Activated naive CD4-positive, alpha-beta T cell (primary cell): Measurements from ENCODE around the gene RALGPS1.

Experiments
- DNase-seq, 4 experiments: peaks; one replicate each; lab custom pipeline; 2025; lab: John Stamatoyannopoulos, UW

RALGPS1 gene

DNA sequence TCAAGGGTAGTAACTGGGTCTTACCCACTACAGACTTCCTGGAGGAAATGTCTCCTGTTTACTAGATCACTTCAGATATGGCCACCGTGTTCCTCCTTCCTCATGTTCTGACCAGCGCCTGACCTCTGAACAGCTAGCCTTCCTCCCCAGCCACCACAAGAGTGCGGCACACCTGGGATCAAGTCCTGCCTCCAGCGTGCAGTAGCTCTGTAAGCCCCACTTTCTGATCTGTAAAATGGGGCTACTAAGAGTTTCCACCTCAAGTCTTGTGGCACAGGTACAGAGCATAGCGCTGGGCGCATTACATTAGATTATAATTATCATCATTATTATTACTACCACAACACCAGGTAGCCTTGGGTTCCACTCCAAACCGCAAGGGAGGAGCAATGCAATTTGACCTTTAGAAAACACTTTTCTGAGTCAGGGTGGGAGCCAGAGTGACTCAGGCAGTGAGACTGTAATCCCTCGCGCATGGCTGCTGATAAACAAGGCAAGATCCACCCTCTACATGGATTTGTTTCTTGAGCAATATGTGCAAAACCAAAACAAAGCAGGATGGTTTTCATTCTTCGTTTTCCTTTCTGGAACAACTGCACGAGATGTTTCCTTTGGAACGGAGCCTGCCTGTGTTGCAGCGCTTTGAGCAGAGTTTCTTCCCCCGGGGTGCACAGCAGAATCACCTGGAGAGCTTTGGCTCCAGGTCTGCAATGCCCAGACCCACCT lies 272.8 kb downstream of the RALGPS1 start:
- DNase-seq = no peak

DNA sequence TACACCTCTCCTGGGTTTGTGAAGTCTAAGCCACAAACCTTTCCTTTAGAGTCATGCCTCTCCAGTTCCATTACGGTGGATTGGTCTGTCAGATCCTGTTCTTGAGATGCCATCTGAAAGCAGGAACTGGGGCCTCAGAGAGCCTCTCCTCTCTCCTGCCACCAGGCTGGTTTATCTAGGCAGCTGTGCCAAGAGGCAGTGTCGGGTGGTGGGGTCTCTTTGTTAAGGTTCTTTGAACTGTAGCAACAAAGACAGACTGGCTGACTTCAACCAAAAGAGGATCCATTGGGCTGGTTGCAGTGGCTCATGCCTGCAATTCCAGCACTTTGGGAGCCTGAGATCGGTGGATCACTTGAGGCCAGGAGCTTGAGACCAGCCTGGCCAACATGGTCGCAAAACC lies 273.8 kb downstream of the RALGPS1 start:
- DNase-seq = no peak

DNA sequence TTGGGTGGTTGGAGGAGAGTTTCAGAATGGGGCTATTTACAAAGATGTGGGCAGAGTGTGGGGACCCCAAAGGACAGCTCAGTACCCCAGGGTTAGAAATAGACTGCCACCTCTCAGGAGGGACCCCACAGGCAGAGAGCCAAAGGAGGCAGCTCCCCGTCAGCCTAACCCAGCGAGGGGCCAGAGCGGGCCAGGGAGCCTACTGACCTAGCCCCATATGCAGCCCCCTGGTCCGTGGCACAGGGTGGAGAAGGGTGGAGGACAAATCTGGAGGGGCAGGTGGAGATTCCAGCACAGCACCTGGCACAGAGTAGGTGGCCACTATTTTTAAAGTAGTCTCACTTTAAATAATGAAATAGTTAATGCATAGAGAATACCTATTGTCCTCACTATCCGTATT lies 275.0 kb downstream of the RALGPS1 start:
- no peak for DNase-seq

DNA sequence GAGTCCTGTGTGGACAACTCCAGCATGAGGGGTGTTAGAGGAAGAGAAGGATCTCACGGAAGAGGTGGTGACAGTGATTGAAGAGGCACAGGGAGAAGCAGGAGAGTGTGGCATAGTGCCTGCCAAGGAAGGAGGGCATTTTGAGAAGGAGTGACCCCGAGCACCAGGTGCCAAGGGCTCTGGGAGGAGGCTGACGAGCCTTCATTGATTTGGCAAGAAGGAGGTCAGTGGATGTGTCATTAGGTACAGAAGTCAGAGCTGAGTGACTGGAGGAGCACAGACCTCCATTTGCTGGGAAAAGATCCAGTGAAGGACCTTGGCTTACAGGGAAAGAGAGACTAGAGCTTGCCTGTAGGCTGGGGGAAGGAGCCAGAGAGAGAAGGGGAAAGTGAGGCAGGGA lies 278.2 kb downstream of the RALGPS1 start:
- DNase-seq = no peak

DNA sequence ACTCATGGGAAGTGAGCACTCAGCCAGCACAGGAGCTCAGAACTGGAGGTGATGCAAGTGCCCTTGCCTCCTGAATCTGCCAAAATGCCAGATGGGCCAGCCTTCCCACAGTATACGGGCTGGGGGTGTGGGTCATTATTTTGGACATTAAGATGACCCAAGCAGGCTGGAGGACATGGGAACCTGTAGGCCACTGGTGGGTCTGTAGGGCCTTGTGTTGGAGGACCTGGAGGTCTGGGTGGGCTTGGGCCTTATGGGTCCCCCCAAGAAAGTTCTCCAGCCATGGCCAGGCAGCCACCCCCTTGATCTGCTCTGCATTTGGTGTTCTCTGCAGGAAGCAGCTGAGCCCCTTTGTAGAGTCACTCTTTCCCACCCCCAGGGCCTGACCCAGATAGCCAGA lies 278.9 kb downstream of the RALGPS1 start:
- no peak for DNase-seq

DNA sequence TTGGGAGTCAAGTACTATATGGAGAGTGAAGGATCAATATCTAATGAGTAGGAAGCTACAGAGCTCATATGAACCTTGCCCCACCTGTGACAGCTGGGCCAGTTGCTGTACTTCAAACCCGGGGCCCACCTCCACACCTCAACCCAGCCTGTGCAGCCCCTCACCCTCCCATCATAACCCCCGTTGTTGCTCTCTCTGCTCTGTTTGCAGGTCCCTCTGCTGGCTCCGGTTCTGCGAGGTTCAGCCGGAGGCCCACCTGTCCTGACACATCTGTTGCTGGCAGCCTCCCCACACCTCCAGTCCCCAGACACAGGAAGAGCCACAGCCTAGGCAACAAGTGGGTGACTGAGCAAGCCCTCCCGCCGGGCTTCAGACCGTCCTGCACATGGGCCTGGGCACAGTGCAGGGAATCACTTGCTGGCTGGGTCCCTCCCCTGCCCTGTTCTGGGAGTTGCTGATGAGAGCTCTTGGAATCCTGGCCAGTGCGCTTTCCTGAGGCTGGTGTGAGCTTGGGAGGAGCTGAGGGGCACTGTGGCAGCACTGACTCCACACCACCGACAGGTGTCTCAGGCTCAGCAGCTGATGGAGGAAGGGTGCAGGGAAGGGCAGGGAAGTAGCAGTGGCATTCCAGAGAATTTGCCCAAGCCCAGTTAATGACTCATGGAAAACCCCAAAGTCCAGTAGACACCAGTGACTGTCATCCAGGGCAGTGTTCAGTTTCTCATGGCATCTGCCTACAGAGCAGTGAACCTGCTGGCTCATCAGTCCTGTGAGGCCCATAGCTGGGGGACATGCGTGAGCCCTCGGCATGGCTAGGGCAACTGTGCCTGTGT lies 280.5 kb downstream of the RALGPS1 start:
- no peak for DNase-seq

DNA sequence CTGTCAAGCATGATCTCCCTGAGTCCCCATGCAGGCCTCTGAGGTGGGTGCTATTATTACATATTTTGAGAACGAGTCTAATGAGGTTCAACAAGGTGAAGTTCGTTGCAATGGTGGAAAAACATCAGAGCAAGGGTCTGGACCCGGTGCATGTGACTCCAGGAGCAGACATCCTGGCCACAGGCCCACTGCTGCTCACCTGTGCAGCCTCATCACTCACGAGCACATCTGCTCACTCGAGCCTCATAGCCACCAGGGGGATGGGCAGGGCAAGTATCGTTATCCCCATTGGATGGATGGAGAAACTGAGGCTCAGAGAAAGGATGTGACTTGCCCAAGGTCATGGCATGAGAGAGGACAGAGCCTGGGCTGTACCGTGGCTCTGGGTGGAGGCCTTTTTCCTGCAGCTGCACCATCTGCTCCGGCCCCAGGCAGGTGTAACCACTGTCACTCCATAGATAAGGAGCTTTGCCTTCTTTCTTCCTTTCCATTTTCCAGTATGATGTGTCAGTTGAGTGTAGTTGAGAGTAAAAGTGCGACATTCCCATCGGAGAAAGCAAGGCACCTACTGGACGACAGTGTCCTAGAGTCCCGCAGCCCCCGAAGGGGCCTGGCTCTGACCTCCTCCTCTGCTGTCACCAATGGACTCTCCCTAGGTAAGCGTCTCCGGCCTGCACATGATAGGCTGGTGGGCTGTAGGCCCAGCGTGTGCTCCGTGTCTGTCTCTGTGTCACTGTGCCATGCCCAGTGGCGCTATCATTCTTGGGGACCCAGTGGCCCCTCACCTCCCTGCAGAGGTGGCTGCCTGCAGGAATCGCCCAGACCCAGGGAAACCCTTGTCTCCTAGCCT lies 281.6 kb downstream of the RALGPS1 start:
- DNase-seq = no peak

DNA sequence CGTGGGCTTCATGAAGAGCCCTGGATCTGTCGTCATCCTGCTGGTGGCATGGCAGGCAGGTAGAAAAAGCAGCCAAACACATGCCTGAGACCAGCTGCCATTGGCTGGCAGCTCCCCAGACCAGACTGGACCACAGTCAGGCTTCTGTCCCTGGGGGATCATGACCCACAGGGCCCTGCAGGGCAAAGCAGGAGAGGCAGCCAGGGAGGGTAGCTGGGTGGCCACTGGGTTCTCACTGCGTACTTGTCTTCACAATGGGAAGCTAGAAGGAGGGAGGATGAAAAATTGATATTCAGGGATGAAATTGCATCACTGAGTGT lies 282.2 kb downstream of the RALGPS1 start:
- no peak for DNase-seq

DNA sequence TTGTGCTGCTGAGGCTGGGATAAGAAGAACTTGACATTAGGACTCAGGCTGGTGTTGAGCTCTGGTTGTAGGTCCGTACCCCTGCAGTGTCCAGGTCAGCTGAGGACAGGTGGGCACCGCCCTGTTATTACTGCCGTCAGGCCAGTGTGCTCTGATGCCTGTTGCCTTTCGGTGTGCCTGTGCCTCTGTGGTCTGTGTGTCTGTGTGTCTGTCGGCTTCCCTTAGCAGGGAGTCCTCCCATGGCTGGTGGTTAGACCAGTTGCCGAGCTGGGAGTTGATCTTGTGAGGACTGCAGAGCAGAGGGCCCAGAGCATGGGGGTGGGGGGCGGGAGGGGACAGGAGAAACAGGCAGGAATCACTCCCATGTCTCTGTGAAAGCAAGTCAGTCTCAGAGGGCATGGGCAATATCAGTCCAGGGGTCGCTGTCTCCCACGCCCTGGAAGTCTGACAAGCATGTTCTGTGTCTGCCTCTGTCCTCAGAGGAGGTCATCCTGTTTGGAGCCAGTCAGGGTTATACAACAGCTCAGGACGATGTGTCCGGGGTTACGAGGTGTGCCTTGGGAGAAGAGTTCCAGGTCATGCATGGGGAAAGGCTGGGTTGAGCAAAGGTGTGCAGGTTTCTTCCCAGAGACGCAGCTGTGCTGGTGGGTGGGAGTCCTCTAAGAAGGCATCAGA lies 282.7 kb downstream of the RALGPS1 start:
- DNase-seq = no peak

DNA sequence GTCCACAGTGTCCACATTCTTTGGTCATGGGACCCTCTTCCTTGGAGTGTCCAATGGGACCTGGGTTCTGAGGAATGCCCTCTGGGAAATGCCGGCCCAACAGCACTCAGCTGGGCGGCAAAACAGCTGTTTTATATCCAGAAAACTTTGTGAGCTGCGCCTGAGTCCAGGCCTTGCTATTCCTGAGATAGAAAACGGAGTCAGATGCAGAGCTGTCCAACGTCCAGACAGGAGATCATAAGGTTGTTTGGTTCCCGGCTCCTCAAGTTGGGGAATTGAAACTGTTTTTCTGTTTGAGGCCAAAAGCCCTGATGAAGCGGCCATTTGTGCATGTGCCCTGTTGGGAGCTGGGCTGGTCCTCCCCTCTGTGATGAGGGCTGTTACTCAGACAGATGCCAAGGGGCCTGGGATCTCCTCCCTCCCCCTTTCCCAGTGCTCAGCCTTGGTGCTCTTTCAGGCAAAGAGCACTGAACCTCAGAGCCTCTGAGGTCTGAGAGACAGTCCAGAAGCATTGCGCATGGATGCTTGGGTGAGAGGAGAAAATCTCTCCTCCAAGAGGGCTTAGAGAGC lies 283.4 kb downstream of the RALGPS1 start:
- DNase-seq = no peak

DNA sequence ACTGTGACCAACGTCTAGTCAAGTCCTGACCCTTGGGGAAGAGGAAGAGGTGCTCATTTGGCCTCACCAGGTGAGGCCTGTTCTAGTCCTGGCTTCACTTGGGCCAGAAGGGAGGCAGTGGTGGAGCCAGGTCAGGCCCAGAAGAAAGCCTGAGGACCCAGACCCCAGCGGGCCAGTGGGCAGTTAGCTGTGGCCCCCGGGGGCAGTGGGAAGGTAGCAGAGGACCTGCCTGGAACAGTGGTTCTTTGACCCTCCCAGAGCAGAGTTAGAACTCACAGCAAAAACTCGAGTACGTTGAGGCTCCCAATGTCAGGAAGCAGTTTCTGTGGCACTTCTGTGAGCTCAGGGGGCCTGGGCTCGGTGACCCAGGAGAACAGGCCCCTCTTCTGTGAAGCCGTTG lies 284.0 kb downstream of the RALGPS1 start:
- no peak for DNase-seq

DNA sequence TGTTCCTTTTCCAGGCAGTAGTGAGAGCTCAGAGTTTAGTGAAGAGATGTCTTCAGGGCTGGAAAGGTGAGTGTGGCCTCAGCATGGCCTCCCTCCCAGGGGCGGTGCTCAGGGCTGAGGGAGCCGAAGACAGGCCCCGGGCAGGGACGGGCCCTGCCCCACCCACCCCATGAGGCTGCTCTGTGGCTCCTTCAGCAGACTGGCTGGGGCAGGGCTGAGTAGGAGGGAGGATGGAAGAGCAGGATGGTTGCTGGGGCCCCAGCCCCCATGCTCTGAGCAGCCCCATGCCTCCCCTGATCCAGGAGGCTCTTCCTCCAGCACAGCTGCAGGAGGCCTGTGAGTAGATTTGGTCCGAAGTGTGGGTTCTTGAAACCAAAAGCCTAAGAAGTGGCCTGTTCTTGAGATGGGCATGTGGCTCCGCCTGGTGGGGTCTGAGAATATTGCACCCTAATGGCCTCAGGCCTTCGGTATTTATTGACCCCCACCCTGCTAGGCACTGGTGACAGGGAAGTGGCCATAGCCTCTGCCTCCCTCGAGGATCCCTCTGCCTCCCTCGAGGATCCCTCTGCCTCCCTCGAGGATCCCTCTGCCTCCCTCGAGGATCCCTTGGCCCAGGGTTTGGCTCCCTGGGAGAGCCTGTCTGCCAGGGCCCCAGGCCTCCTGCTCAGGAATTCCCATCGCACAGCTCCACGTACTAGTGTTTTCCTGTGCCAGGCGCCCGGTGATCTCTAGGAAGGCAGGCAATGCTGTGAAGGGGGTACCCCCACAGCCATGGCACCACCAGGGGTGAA lies 284.6 kb downstream of the RALGPS1 start:
- DNase-seq = peak; percentile 51 to 67 (median 66)

DNA sequence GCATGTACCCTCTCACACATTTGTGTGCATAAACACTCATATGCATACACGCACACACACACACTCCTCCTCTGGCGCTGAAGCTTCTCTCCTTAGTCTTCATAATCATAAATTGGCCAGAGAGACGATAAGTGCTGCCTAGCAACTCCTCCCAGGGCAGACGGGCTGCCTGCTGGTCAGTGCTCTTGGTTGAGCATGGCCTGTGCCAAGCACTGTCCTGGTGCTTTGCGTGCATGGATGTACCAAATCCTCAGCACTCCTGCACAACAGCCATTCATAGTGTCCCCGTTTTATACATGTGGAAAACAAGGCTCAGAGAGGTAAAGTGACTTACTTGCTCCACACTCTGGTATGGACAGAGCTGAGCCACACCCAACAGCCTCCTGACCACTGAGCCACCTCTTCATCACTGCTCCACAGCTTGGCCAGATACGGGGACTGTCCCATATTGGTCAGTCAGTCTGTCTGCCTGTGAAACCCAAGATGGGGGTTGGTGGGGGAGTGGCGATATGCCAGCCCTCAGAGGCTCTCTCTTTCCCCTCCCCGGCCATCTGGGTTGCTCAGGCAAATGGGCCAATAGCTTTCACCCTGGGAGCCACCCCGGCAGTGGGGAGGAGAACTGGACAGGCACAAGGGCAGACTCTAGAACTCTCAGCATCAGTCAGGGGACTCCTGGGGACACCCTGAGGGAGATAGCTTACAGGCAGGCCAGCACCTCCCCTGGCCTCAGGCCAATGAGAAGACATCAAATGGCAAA lies 285.7 kb downstream of the RALGPS1 start:
- no peak for DNase-seq

DNA sequence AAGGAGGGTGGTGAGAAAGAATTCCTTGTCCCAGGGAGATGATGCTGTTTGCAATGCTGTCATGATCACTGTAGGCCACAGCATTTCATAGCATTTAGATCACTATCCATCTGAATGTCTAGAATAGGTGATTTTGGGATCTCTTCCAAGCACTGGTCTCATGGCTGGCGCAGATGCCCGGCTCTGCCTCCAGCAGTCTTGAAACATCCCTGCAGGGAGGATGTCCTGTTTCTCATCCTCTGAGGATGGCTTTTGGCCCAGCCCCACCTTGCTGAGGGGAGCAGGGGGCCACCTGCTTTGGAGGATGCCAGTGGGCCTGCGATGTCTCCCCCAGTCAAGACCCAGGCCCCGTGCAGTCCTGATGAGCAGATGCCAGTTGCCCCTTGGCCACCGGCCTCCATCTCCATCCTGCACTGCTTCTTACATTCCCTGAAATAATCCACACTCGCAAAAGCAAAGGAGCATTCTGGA lies 286.5 kb downstream of the RALGPS1 start:
- DNase-seq = no peak

DNA sequence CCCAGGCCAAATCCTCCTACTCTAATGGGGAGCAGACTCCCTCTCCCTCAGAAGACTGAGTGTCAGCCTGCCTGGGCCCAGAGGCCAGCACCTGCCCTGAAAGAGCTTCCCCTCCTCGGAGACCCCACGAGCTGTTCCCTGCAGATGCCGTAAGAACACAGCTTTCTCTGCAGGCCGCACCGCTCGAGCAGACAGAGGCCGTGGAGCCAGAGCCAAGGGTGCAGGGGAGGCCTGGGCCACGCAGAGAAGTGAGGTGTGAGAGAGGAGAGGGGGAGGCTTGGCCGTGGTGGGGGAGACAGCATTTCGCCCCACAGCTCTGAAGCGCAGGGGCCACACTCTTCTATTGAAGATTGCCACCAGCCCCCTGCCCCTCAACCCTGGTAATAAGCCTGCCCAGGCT lies 287.1 kb downstream of the RALGPS1 start:
- no peak for DNase-seq

DNA sequence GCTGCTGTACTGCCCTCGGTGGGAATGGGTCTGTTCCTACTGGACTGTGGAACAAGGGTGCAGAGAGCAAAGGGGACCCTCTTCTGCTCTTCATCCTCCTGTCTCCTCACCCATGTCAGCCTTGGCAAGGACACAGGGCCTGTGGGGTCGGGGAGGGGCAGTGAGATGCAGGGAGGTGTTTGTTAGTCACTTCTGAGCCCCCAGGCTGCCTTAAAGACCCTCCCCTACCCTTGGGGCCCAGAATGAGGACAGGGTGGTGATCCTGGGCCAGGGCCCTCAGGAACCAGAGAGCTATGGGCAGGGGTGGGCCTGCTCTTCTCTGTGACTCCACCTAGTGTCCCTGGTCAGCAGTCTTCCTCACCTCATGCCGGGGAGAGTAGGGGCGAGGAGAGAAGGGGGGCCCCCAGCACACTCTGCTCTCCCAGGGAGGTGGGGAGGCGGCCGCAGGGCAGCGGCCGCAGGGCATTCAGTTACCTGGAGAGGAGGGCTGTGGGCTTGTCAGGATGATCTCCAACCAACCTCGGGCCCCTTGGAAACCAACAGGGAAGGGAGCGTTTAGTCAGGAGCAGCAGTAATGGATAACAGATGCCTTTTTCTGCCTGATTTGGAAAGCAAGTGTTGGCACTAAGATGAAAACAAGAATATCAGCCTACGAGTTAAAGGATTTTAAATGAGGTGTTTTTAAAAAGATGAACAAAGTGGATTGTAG lies 288.0 kb downstream of the RALGPS1 start:
- DNase-seq = no peak

DNA sequence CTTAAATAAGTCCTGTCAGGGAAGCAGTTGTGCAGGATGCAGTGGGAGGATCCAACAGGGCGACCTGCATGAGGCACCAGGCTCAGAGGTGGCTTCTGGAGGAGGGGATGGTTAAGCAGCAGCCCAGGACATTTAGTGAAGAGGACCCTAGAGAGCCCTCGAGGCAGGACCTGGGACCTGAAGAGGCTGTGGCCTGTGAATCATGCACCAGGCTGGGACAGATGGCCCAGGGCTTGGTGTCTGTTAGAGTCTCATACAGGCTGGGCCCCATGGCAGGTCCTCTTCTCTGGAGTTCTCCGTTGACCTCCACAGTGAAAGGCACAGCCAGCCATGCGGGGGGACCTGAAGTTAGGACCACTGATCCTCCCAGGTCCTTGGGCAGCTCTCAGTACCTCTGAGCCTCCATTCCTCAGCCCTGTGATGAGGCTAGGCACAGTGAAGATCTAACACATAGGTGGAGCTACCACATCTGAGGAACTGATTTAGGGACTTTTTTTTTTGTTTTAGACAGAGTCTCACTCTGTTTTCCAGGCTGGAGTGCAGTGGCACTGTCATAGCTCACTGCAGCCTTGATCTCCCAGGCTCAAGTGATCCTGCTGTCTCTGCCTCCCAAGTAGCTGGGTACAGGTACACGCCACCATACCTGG lies 289.2 kb downstream of the RALGPS1 start:
- DNase-seq = no peak

DNA sequence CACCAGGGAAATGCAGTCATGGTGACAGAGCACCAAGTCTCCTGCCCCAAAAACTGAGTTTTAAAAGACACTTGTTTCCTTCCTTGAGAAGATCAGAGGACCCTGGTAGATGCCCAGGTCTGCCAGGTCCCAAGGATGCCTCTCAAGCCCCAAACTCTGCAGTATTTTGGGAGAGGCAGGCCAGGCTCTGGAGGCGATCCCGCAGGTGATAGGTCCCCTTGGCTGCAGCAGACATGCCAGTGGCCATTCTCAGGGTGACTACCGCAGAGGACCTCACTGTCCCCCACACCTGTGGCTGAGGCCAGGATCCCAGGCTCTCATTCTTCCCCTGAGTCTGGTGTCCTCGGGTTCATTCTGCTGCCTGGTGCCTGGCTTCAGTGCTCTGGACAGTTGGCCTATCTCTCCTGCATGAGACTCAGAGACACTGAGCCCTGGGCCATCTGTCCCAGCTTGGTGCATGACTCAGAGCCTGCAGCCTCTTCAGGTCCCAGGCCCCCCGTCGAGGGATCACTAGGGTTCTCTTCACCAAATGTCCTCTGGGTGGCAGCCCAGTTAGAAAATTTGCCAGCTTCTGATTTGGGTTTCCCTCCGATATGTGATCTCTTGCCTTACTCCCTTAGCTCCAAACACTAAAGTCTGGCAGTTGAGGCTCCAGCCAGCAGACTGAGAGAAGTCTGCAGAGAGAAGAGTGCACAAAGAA lies 290.3 kb downstream of the RALGPS1 start:
- no peak for DNase-seq
